GM08714 (cell line): ENCODE results near the gene FAM13A.

ENCODE experiments used
- H3K4me3 ChIP-seq: fragments of 200-500 bp; sonication (Bioruptor generic); 2 replicates; pipeline ENCODE4 v1.5.1; 2014; ENCODE audit warnings: mild to moderate bottlenecking, low read length, inconsistent platforms
- ZNF274 ChIP-seq: IDR thresholded peaks from 2 replicates; pipeline ENCODE4 v1.6.1; 2012; ENCODE audit warnings: mild to moderate bottlenecking, low read depth, low read length

FAM13A gene

DNA sequence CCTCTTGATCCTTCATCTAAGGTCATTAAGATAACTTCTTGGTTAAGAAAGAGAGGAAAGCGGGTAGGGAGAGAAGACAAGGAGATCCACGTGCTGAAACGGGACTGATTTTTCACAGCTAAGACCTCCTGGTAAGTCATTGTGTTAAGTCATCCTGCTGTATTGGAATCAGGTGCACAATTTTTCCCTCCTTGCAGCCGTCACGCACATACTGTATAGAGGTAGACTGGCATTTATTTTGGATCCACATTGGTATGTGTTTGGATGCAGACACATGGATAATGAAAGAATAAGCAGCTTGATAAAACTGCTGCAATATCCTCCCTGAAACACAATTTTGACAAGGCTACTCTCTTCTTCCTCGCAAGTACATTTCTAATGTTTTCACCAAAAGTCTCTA, 299.2 kb downstream of the FAM13A start:
- no peak for TF ChIP-seq ZNF274
- no peak overlapping the region for H3K4me3 ChIP-seq

DNA sequence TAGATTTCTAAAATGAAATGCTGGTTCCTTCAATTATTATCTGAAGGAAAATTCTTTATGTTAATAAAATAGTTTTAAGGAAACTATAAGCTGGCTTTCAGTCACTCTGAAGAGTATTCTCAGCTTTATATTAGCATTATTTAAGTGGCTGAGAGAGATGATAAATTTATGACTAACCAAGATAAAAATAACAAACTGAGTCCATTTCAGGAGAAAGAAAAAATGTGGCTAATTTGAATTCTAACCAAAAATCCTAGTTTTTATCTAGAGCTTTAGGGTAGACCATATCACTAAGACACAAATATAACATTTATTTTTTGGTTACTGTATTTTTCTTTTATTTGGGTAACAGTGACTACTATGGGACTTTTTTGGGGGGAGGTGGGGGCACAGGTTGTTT, 299.9 kb downstream of the FAM13A start:
- H3K4me3 ChIP-seq: no peak overlapping the region

DNA sequence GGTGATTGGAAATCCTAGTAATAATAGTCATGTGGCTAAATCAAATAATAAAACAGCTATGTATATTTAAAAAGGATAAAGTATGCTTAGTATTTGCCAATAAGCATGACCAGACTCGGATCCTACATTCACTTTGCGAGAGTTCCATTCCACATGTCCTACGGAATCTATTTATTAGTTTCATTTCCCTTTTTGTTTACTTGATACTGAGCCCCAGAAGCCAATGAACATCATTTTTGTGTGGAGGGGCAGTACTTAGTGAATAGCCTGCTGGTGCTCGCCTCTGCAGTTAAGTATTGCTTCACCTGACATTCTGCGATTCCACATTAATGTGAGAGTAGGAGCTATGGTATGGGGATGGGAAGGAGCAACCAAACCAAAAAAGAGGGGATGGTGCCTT, 300.8 kb downstream of the FAM13A start:
- no peak for TF ChIP-seq ZNF274
- no peak overlapping the region for H3K4me3 ChIP-seq

More for the DNA sequence above, 299.9 kb downstream of the FAM13A start:
- TF ChIP-seq ZNF274: no peak

DNA sequence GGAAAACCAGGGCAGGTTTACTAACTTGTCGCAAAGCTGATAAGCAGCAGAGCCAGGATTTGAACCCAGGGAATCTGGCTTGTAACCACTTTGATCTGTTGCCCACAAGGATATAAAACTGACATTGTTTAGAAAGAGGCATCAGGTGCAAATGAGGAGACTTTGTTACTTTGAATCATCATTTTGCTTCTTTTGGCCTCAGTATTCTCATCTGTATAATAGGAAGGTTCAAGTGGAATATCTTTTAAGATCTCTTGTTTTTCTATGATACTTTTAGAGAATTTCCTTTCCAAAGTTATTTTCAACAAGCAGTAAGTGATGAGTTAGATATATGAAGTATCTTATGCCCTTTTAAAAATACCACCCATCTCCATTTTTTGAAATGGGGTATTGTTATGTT, 301.5 kb downstream of the FAM13A start:
- H3K4me3 ChIP-seq: no peak overlapping the region
- TF ChIP-seq ZNF274: no peak

DNA sequence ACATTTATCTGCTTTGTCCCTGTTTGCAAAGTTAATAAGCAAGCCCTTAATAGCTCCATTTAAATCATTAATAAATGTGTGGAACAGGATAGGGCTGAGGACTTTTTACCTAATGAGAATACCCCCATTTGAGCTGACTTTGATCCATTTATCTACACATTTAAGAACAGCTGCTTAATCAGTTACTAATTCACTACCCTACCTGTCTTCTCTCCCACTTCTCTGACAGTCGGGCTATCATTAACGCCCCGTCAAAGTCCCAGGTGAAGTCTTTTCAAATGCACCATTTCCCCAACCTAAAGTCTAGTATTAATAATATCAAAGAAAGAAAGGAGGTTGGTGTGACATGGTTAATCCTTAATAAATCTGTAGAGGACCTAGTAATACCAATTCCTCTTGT, 302.2 kb downstream of the FAM13A start:
- no peak for TF ChIP-seq ZNF274
- no peak overlapping the region for H3K4me3 ChIP-seq

DNA sequence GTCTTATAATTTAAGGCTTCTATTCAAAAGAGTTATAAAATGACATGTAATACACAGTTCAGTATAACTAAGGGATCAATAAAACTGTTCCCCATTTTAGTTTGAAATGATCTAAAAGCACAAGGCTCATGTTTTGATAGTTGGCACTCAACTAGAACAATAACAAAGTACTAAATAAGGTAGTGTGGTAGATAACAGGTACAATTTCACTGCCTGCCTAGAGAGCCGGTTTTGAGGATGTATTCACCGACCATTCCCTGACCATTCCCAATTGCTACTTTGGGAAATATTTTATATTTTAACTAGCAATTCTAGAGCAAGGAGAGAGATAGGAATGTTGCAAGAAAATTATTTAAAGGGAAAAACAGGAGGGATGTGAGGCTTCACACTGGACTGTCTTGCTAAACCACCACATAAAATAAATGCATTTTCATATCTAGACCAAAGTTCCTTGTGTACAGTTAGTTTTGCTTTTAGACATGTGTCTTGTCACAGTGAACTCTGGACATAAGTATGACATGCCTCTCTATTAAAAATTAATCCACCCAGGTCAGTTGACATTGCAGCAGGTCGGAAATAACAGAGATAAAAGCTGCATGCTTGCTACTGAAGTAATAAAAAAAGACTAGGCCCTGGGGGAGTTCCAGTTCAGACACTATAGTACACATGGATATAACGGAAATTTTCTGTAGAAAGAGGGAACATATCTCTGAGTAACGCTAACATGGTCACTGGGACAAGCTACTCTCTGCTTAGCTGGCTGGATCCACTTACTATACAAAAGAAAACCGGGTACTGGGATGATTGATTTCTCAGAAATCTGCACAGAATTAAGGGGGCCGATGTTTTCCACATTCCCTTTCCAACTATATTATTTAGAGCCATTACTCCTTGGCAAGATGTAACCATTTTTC, 303.1 kb downstream of the FAM13A start:
- no peak for TF ChIP-seq ZNF274

DNA sequence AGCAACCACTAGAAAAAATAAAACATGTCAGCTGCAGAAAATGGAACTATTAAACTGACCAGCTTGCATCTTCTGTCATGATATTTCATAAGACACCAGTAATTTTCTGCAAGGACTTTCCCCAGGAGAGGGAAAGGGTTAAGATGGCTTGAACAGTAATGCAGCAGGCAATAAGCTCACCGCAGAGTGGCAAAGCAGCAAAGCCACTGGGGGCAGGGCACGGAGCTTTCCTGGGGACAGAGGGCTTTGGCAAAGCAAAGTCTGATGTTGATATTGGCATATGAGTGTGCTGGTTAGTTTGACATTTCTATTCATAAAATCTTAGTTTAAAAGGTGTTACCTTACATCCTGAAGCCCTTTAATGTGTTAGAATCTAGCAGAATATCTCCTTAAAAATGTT, 304.2 kb downstream of the FAM13A start:
- no peak overlapping the region for H3K4me3 ChIP-seq
- no peak for TF ChIP-seq ZNF274

More for the DNA sequence above, 303.1 kb downstream of the FAM13A start:
- H3K4me3 ChIP-seq: no peak overlapping the region

DNA sequence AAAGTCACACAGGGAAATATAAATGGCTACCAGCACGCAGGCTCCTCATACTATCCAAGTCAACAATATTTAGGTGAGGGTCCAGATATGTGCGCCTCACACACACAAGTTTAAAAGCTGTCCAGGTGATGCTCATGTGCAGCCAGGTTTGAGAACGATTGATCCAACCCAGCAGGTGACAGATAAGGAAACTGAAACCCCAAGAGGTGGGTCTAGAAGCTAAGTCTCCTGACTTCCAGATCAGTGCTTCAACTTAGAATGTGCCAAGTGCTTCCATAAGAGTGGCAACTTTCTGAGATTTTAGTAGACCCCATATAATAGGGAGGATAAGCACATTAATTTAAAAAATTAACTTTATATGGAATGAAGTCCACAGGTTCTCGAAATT, 304.9 kb downstream of the FAM13A start:
- H3K4me3 ChIP-seq: no peak overlapping the region
- TF ChIP-seq ZNF274: no peak

DNA sequence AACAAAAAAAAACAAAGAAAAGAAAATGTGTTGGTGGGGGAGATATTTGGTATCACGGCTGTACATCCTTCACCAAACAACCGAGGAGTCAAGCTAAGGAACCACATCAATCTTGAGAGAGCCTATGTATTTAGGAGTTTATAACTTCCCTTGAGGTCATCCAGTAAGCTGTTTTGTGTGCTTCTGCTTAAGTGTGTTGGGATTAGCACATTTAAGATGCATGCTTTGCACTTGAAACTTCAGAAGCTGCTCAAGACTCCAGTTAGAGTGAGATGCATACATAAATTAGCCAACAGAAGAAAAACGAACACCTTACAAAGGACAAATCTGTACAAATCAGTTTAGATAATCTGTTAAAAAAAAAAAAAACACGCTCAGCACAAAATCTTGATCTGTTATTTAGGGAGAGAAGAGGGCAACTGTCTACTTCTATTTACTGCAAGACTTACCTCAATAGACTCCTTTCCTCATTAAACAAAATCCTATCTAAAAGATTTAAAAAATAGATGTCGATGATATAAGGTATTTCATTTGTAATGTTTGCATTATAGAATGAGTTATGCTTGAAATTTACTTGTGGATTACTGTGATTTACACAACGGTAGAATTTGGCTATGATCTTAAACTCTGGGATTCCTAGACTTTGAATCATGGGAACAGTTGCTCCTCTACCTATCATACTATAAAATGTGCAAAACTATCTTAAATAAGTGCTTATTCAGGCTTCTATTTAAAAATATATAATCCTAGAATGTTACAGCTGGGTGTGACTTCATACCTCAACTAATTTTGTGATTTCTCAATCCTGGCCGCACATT, 305.5 kb downstream of the FAM13A start:
- TF ChIP-seq ZNF274: no peak
- H3K4me3 ChIP-seq: no peak overlapping the region

DNA sequence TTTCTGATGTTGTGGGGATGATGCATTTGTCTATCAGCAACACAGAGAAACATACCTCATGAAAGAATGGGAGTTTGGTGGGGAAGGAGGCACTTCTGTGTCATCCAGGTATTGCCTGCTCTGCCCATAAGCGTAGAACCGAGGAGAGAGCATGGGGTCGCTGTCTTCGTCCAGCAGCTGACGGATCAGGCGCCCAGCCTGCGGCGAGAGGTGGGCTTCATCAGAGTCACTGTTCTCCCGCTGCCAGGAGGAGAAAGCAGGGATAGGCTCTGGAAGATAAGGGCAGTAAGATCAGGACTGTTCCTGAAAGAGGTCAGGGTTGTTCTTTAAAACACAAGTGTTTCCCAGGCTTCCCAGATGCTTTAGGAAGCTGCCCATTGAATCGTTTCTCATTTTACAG, 306.6 kb downstream of the FAM13A start:
- no peak overlapping the region for H3K4me3 ChIP-seq
- TF ChIP-seq ZNF274: no peak

DNA sequence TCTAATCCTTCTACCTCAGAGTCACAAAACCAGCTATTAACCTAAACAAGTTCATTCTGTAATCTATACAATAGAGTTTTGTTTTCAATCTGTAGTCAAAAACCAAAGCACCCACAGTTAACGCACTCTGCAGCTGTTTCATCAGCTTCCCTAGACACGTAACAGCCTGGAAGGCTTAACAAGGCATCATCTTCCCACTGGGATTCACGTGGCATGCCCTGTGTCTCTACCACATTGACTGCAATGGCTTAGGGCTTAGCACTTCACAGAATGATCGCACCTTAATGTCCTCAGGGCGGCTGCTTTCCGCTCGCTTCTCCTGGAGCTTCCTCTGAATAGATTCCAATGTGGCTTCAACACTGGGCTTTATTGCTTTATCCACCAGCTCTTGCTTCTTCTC, 309.6 kb downstream of the FAM13A start:
- H3K4me3 ChIP-seq: no peak overlapping the region
- no peak for TF ChIP-seq ZNF274

DNA sequence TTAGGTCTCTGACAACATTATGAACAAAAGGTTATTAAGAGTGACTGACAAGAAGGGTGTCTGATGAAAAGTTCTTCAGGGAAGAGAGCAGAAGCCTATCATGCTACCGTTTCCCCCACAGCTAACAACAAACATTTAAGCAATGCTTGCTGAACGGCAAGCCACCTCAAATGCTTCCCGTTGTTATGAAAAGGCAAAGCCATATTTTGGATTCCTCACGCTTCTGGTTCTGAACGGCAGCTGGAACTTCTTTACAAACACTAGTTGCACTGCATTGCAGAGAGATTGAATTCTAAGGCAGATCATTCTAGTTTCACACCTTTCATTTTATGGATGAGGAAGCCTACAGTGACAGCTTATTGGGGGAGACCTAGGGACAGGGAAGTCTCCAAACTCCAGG, 310.8 kb downstream of the FAM13A start:
- no peak overlapping the region for H3K4me3 ChIP-seq
- TF ChIP-seq ZNF274: no peak

DNA sequence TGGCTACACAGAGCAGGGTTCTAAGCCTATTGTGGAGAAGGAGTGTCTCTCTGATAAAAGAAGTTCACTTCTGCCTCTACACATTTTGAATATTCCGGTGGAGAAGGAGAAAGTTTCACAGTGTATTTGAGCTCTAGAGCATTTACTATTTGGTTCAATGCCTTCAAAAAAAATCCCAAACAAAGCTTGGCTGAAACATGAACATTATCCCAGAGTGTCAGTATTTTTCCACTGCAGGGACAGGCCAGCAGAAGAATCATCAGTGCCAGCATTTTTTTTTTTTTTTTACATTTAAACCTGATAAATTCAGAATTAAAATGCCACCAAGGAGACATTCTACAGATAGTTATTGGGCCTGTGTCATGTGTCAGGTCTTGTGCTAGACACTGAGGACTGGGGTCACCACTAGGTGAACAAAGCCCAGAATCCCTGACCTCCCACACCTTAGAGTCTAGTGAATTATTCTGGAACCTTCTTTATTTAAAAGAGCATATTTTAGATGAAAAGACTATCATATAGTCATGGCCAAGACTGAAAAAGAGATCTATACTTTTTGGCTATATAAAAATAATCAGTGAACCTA, 311.3 kb downstream of the FAM13A start:
- TF ChIP-seq ZNF274: no peak

DNA sequence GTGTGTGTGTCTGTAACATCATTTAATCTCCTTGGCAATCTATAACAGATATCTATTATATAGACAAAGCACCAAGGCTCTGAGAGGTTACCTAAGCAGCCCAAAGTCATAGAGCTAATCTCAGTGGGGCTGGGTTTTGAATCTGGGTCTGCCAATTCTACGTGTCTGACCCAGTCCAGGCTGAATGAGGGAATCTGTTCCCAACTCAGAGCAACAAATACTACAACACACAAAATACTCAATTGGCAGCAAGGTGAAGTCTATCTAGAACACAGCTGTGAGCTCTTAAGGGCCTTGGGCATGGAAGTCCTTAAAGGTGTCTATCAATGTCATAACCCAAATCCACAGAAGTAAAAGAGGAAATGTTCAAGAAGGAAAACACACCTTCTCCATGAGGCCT, 311.8 kb downstream of the FAM13A start:
- H3K4me3 ChIP-seq: no peak overlapping the region
- no peak for TF ChIP-seq ZNF274

More for the DNA sequence above, 311.3 kb downstream of the FAM13A start:
- H3K4me3 ChIP-seq: no peak overlapping the region
